HFFc6 (cell line): ENCODE measurements around the gene SELENOO. TPM values are rescaled to one million over a fixed set of nuclear protein-coding genes. Genes with fewer than 3 reads are reported as not detected.

Source experiments
- DNase-seq: peaks from one replicate; pipeline ENCODE4 v3.0.0-alpha.2; 2018
- H3K27ac Mint-ChIP-seq: 2 replicates; pipeline ENCODE4 v1.8.0; 2020; ENCODE audit warnings: mild to moderate bottlenecking, mixed read lengths
- H3K27me3 Mint-ChIP-seq: 2 replicates; pipeline ENCODE4 v1.8.0; 2021; ENCODE audit warnings: mild to moderate bottlenecking, moderate library complexity, mixed read lengths; ENCODE audit not compliant: insufficient read depth
- H3K36me3 Mint-ChIP-seq: 2 replicates; pipeline ENCODE4 v1.8.0; 2021; ENCODE audit warnings: low read depth, mixed read lengths
- H3K4me1 Mint-ChIP-seq: 2 replicates; pipeline ENCODE4 v1.8.0; 2020; ENCODE audit warnings: low read depth, mixed read lengths
- H3K4me3 Mint-ChIP-seq: 2 replicates; pipeline ENCODE4 v1.8.0; 2020; ENCODE audit warnings: mild to moderate bottlenecking, moderate library complexity, mixed read lengths
- H3K9me3 Mint-ChIP-seq: 2 replicates; pipeline ENCODE4 v1.8.0; 2020; ENCODE audit warnings: mild to moderate bottlenecking, mixed read lengths
- CTCF ChIP-seq: fragments of 200-600 bp; sonication (generic); IDR thresholded peaks from 2 replicates; pipeline ENCODE4 v1.5.0; 2021; ENCODE audit warnings: antibody characterized with exemption, mild to moderate bottlenecking
- total RNA-seq, 6 experiments: library from RNA; stranded (reverse); fragmentation: NEBNext Ultra II Directional; extraction: Animal tissue kit (Norgen Biotek cat#: 25700); gene quantifications; 2 replicates in 1 of 6; 3 replicates in 5 of 6; pipeline ENCODE4 v1.2.3, GENCODE V29; 2021

SELENOO gene
- total RNA-seq, 6 experiments from 2014 or later, result 14.4 to 18.0 (median 16.0) TPM

GRCh38 chr22:50255607-50256006 lies 54.8 kb downstream of the SELENOO start:
- TF ChIP-seq CTCF, result no peak
- Mint-ChIP-seq H3K27me3 (peaks cover 2% of the 10 kb centered on the region), H3K27ac (no peak overlapping the region), H3K9me3 (no peaks in the 10 kb centered on the region), H3K4me1 (no peaks in the 10 kb centered on the region; the same call in 1 of the 2 replicates), H3K4me3 (no peak overlapping the region), H3K36me3 (no peaks in the 10 kb centered on the region)
- DNase-seq, result no peak

- no peaks in the 10 kb centered on the region for H3K9me3 Mint-ChIP-seq
- no peak for DNase-seq
- H3K4me1 Mint-ChIP-seq, result no peaks in the 10 kb centered on the region; the same call in 1 of the 2 replicates
- H3K27ac Mint-ChIP-seq, result no peak overlapping the region
- no peak overlapping the region for H3K4me3 Mint-ChIP-seq
- TF ChIP-seq CTCF, result no peak
- H3K36me3 Mint-ChIP-seq, result no peaks in the 10 kb centered on the region
- peaks cover 2% of the 10 kb centered on the region for H3K27me3 Mint-ChIP-seq
These were observed 55.5 kb downstream of the SELENOO start for GRCh38 chr22:50256258-50256862.

GRCh38 chr22:50257041-50257440 lies 56.2 kb downstream of the SELENOO start:
- no peak for DNase-seq
- no peak for TF ChIP-seq CTCF
- Mint-ChIP-seq H3K27ac (no peak overlapping the region), H3K4me3 (no peak overlapping the region), H3K27me3 (peaks cover 2% of the 10 kb centered on the region), H3K9me3 (no peaks in the 10 kb centered on the region), H3K4me1 (peaks cover under 1% of the 10 kb centered on the region), H3K36me3 (no peaks in the 10 kb centered on the region)

GRCh38 chr22:50257451-50258360 lies 56.9 kb downstream of the SELENOO start:
- no peak for DNase-seq
- Mint-ChIP-seq H3K27me3 (peaks cover 2% of the 10 kb centered on the region), H3K9me3 (no peaks in the 10 kb centered on the region), H3K27ac (no peak overlapping the region), H3K36me3 (no peaks in the 10 kb centered on the region), H3K4me3 (no peak overlapping the region), H3K4me1 (peaks cover 7% of the 10 kb centered on the region)
- TF ChIP-seq CTCF, result no peak

- Mint-ChIP-seq H3K27ac (no peak overlapping the region), H3K27me3 (peaks cover 2% of the 10 kb centered on the region), H3K9me3 (no peaks in the 10 kb centered on the region), H3K4me1 (peaks cover 8% of the 10 kb centered on the region), H3K36me3 (no peaks in the 10 kb centered on the region), H3K4me3 (peak overlapping the region; percentile 38; the same call in 1 of the 2 replicates)
- DNase-seq, result no peak
- TF ChIP-seq CTCF, result no peak
These were observed 57.8 kb downstream of the SELENOO start for GRCh38 chr22:50258361-50259292.
